AG04449 (cell line): ENCODE data around the gene C1orf35.

Source experiments
- CTCF ChIA-PET: fragments of 350-600 bp; formaldehyde crosslinking; extraction: SDS; loops from one replicate; lab custom pipeline; 2021; ENCODE audit warnings: antibody characterized with exemption; lab: Yijun Ruan, JAX
- POLR2A ChIA-PET: fragments of 400-600, 350-600 bp; formaldehyde crosslinking; extraction: SDS; loops from one replicate; lab custom pipeline; 2020; ENCODE audit warnings: antibody characterized with exemption, inconsistent platforms; lab: Yijun Ruan, JAX
- DNase-seq: peaks from one replicate; pipeline ENCODE4 v3.0.0-alpha.2; 2010; ENCODE audit warnings: low read depth, low spot score
- H3K4me3 ChIP-seq: 2 replicates; pipeline ENCODE4 v1.5.1; 2011; ENCODE audit warnings: low read depth, mild to moderate bottlenecking, control low read depth, low read length
- TF ChIP-seq, protein P1 (sequence below): IDR thresholded peaks from one replicate; pipeline ENCODE4 v1.5.1; 2011; ENCODE audit warnings: mild to moderate bottlenecking, moderate library complexity, low read length, control low read depth, inconsistent platforms; ENCODE audit not compliant: insufficient read depth; ENCODE audit errors: missing control alignments

Gene C1orf35

DNA sequence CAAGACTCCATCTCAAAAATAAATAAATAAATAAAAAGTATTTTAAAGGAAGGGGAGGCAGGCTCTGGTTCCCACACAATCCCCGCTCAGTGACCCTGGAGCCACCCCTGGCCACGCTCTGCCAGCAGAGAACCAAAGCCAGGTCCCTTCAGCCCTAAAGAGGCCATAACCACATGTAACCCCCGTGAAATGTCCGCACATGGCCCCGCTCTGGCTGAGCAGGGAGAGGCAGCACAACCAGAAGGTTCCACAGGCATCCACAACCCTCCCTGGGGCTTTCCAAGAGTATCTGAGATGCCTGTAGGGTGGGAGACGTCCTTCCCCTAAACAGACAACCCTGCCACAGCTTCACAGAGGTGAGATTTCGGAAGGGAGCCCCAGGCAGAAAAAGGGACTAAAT is 22.0 kb downstream of the C1orf35 start:
- TF ChIP-seq, protein P1, sequence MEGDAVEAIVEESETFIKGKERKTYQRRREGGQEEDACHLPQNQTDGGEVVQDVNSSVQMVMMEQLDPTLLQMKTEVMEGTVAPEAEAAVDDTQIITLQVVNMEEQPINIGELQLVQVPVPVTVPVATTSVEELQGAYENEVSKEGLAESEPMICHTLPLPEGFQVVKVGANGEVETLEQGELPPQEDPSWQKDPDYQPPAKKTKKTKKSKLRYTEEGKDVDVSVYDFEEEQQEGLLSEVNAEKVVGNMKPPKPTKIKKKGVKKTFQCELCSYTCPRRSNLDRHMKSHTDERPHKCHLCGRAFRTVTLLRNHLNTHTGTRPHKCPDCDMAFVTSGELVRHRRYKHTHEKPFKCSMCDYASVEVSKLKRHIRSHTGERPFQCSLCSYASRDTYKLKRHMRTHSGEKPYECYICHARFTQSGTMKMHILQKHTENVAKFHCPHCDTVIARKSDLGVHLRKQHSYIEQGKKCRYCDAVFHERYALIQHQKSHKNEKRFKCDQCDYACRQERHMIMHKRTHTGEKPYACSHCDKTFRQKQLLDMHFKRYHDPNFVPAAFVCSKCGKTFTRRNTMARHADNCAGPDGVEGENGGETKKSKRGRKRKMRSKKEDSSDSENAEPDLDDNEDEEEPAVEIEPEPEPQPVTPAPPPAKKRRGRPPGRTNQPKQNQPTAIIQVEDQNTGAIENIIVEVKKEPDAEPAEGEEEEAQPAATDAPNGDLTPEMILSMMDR = no peak
- CTCF ChIA-PET = interaction anchor here (1.1 to 1.5 kb wide), 3 partner anchors 7 to 517 kb away, joined by 3 read pairs; no protein-coding TSS in a partner anchor
- H3K4me3 ChIP-seq = peak overlapping the region; percentile 87
- POLR2A ChIA-PET = no interaction called here
- no peak for DNase-seq

DNA sequence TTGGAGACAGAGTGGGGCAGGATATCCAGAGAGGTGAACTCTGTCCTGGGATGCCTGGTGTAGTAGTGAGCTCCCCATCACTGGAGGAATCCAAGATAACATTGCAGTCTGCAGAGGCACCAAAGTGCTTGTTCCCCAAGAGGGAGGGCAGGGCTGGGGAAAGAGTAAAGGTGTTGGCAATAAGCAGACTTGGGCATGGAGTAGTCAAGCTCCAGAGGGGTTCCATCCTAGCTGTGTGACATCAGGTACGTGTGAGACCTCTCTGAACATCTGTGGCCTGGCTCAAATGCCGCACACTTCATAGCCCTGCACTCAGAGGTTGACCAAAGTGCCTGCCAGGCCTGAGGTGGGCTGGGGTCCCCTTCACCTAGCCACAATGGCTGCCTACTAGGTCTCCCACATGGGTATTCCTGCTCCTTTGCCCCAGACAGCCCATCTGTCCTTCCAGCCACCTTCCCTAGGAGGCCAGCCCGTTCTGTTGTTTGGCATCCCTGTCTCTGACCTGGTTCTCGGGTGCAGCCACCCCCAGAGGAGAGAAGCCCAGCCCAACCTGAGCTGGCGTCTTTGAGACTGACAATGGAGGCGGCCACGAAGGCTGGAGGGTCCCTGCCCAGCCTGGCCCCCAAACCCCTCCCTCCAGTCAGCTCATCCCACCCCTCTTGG is 23.4 kb downstream of the C1orf35 start:
- no peak for DNase-seq
- CTCF ChIA-PET = no interaction called here
- POLR2A ChIA-PET = no interaction called here
- no peak overlapping the region for H3K4me3 ChIP-seq
- TF ChIP-seq, protein P1 = no peak

DNA sequence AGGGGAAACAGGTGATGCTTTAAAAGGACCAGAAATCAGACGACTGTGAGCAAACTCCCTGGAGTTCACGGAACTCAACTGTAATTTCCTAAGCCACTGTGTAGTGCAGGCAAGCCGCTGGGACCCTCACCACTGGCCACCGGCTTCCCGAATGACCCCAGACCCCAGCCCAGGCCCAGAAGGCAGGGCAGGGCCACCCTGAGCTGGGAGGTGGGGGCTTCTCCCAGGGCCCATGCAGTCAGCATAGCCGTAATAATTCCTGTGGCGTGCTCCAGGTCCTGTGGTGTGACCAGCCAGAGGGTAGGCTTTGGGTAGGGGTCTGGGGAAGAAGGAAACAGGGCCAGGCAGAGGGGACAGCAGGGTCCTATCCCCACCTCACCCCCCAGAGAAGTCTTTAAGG is 24.1 kb downstream of the C1orf35 start:
- TF ChIP-seq, protein P1 = no peak
- ChIA-PET CTCF (no interaction called here), POLR2A (no interaction called here)
- DNase-seq = no peak
- H3K4me3 ChIP-seq = no peak overlapping the region

DNA sequence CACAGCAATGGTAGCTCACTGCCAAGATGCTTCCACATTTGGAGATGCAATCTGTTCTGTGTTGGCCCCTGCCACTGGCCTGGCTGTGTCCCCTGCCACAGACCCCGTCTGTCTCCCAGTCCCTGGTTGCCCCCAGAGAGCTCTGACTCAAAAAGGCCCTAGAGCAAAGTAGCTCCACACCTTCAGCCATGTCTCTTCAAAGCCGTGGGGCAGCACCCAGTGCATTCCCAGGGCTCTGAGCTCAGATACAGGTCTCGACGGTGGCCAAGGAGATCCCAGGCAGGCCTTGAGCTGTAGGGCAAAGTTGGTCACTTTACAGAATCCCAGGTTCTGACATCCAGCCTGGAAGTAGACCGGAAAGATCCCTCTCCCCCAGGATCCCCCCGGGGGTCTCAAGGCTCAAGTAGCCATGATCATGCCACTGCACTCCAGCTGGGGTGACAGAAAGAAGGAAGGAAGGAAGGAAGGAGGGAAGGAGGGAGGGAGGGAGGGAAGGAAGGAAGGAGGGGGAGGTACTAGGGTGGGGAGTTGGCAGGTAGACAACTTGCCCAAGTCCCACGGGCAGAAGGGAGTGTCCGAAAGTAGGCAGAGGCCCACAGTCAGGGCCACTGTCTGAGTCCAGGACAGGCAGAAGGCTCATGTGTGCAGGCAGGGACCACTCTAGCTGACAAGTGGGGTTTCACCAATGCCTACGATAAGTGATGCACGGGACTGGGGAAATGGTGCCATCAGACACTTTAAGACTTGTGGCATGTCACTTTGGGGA is 25.4 kb downstream of the C1orf35 start:
- ChIA-PET POLR2A (no interaction called here), CTCF (interaction anchor here (1.1 to 1.3 kb wide), 2 partner anchors 73 to 78 kb away, joined by 3 read pairs; no protein-coding TSS in a partner anchor)
- H3K4me3 ChIP-seq = no peak overlapping the region
- no peak for DNase-seq
- TF ChIP-seq, protein P1 = no peak

DNA sequence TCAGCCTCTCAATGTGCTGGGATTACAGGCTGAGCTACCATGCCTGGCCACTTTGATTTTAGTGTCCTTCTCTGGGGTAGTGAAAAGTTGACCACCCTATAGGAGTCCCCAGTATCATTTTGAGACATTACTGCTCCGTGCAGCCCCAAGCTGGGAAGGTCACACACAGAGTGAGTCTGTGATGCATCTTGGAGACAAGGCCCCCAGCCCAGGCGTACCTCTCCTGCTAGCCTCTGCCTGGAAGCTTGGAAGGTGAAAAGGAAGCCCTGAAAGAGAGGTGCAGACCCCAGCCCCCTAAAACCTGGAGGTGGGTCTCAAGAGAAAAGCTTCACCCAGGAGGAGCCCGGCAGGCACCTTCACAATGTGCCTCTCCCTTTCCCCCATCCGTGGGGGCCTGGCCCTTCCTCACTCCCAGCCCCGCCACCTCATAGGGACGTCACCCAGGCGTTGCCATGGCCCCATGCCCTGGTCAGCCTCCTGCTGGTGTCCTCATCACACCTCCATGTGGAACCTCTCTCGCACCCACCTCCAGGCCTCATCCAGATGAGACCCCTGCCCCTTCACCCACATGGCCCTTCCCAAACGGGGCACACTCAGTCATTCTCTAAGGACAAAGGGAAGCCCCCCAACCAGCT is 26.2 kb downstream of the C1orf35 start:
- POLR2A ChIA-PET = no interaction called here
- CTCF ChIA-PET = interaction anchor here (1.1 to 1.5 kb wide), 3 partner anchors 72 to 89 kb away, joined by 3 read pairs; partner anchors contain the start of gene IBA57
- H3K4me3 ChIP-seq = no peak overlapping the region
- no peak for DNase-seq
- TF ChIP-seq, protein P1 = no peak
